Measurements from ENCODE around the gene LGALS9.

DNA sequence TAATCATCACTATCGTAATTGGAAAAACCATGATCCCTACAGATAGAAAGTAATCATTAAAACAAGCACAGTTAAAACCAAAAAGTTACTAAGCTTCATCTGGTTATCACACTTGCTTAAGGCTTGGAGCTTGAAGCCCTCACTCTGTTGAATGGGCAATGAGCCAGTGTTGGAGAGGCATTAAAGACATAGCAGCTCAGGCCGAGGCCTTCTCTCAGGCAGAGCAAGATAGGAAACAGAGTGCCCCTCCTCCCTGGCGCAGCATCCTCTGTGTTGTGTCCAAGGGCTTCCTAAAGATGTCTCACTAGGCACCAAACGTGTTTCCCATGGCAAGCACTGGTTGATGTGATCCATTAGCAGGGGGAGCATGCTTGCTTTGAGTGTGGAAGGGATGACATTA lies 34.9 kb upstream of the LGALS9 start:
- TF ChIP-seq CTCF (IDR thresholded peaks at IDR 0.05) (no peak), EZH2 (IDR thresholded peaks at IDR 0.05) (no peak)

Data from neural progenitor cell (in vitro differentiated cells).